ENCODE measurements around the gene ITPRID1. TPM values are rescaled to one million over a fixed set of nuclear protein-coding genes. Genes with fewer than 3 reads are reported as not detected.

Gene ITPRID1
- total RNA-seq, 1 donor from 2014 or later: not detected

DNA sequence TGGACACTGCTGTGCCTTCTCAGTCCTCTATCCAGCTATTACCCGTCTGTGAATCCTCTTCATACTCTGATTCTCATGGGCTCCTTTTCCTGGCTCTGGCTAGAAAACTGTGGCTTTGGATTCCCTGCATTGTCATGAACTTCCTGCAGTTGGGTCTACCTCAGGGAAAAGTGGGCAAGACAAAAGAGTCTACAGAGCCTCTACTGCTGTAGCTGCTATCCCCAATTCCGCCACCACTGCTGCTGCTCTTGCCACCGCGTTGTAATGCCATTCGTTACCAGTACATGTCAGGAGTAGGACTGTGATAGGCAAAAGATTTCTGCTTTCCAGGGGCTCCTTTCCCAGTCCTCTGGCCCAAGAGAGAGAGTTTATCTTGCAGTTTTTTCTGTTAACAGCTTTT, 149.2 kb downstream of the ITPRID1 start:
- DNase-seq: no peak
- H3K4me3 ChIP-seq: no peak overlapping the region
- intact Hi-C loops (cut with micrococcal nuclease): no loop called here
- H3K27ac ChIP-seq (replicated peaks): no peak overlapping the region
- TF ChIP-seq, protein P1, sequence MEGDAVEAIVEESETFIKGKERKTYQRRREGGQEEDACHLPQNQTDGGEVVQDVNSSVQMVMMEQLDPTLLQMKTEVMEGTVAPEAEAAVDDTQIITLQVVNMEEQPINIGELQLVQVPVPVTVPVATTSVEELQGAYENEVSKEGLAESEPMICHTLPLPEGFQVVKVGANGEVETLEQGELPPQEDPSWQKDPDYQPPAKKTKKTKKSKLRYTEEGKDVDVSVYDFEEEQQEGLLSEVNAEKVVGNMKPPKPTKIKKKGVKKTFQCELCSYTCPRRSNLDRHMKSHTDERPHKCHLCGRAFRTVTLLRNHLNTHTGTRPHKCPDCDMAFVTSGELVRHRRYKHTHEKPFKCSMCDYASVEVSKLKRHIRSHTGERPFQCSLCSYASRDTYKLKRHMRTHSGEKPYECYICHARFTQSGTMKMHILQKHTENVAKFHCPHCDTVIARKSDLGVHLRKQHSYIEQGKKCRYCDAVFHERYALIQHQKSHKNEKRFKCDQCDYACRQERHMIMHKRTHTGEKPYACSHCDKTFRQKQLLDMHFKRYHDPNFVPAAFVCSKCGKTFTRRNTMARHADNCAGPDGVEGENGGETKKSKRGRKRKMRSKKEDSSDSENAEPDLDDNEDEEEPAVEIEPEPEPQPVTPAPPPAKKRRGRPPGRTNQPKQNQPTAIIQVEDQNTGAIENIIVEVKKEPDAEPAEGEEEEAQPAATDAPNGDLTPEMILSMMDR (IDR thresholded peaks at IDR 0.05; ENCODE audit: borderline replicate concordance): no peak
- H3K4me1 ChIP-seq: no peaks in the 10 kb centered on the region
- no peaks in the 10 kb centered on the region for H3K9me3 ChIP-seq (replicated peaks)
- no peaks in the 10 kb centered on the region for H3K27me3 ChIP-seq (ENCODE audit: low read depth)
- no peaks in the 10 kb centered on the region for H3K36me3 ChIP-seq

DNA sequence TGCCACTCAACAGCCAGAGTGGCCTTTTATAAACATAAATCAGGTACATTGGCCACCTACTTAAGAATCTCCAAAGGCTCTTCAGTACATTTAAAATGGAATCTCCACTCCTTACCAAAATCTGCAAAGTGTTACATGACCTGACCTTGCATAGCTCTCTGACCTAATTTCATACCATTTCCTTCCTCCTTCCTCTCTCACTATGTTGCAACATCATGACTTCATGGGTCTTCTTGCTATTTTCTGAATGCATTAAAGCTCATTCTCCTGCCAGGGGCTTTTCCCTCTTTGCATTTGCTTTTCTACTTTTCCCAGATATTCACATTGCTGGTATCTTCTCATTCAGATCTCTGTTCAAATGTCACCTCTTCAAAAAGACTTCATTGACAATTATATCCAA, 151.0 kb downstream of the ITPRID1 start:
- DNase-seq: no peak
- TF ChIP-seq, protein P1 (IDR thresholded peaks at IDR 0.05; ENCODE audit: borderline replicate concordance): no peak
- no peaks in the 10 kb centered on the region for H3K36me3 ChIP-seq
- H3K27me3 ChIP-seq (ENCODE audit: low read depth): no peaks in the 10 kb centered on the region
- H3K9me3 ChIP-seq (replicated peaks): no peaks in the 10 kb centered on the region
- intact Hi-C loops (cut with micrococcal nuclease): no loop called here
- no peak overlapping the region for H3K27ac ChIP-seq (replicated peaks)
- no peaks in the 10 kb centered on the region for H3K4me1 ChIP-seq
- no peak overlapping the region for H3K4me3 ChIP-seq

DNA sequence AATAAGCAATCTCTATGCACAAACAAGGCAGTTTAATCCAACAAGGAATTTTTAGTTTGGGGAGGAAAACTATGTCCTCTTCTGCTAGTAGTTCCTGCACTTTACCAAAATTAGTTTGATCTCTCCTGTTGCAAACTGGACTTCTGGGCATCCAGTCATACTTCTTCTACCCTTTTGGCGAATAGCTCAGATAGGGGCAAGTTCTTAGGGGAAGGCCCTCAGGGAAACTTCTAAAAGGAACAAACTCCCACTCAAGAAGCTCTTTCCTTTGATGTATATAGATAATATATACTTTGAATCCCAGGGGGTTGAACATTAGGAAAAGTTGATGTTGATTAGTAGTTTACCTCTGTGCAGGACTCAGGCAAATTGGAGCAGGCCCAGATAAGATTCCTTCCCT, 151.7 kb downstream of the ITPRID1 start:
- no peaks in the 10 kb centered on the region for H3K27me3 ChIP-seq (ENCODE audit: low read depth)
- no peaks in the 10 kb centered on the region for H3K36me3 ChIP-seq
- TF ChIP-seq, protein P1 (IDR thresholded peaks at IDR 0.05; ENCODE audit: borderline replicate concordance): no peak
- no peaks in the 10 kb centered on the region for H3K9me3 ChIP-seq (replicated peaks)
- no peak overlapping the region for H3K4me3 ChIP-seq
- no peaks in the 10 kb centered on the region for H3K4me1 ChIP-seq
- intact Hi-C loops (cut with micrococcal nuclease): no loop called here
- H3K27ac ChIP-seq (replicated peaks): no peak overlapping the region
- DNase-seq: no peak

DNA sequence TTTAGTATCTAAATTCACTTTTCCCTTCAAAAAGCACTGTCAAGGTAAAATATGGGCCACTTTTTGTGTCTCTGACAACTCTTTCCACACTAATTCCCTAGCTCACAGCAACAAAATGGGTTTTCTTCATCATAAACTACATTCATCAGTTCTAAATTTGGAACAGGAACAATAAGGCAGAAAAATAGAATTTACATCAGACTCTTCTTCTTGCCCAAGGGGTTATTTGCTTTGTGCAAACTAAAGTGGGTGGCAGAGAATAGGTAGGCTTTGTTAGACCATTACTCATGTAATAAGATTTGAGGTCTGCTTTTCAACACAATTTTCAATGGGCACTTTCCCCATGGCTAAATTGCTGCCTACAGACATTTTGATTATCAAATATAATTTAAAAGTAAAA, 155.6 kb downstream of the ITPRID1 start:
- Histone ChIP-seq H3K27me3 (ENCODE audit: low read depth) (no peaks in the 10 kb centered on the region), H3K27ac (replicated peaks) (no peak overlapping the region), H3K36me3 (no peaks in the 10 kb centered on the region), H3K4me3 (no peak overlapping the region), H3K4me1 (no peaks in the 10 kb centered on the region), H3K9me3 (replicated peaks) (no peaks in the 10 kb centered on the region)
- DNase-seq: no peak
- intact Hi-C loops (cut with micrococcal nuclease): no loop called here
- TF ChIP-seq, protein P1 (IDR thresholded peaks at IDR 0.05; ENCODE audit: borderline replicate concordance): no peak

DNA sequence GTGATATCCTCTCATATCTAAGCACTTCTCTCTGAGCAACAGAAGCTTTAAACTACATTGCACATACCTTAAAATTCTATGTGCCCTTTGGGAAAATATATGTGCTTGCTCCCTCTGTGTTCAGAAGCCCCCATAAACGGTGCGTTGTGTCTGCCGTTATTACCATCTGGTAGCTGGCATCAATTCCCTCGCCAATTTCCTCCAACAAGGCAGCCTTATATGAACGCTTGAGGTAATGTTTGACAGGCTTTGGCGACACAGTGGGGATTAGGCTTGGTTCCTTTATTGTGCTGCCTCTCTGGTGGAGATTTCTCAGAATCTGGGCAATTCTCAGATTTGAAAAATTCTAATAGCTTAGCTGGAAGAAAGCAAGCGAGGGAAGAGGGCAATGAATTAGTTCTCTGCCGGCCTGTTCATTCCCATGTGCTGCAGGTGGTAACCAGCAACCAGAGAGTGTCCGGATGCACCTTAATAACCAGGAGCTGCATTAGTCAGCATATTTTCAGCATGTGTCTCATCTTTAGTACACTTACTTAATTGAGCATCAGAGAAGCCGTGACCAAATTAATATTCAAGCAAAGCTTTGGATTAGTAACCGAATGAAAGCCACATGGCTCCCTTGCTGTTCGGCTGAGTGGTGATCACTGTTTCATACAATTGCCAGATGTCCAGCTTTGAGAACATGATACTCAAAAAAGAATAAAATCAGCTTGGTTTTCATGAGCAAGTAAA, 165.8 kb downstream of the ITPRID1 start:
- DNase-seq: no peak
- Histone ChIP-seq H3K36me3 (no peaks in the 10 kb centered on the region), H3K4me3 (no peak overlapping the region), H3K27me3 (ENCODE audit: low read depth) (no peaks in the 10 kb centered on the region), H3K4me1 (no peaks in the 10 kb centered on the region), H3K27ac (replicated peaks) (no peak overlapping the region), H3K9me3 (replicated peaks) (no peaks in the 10 kb centered on the region)
- TF ChIP-seq, protein P1 (IDR thresholded peaks at IDR 0.05; ENCODE audit: borderline replicate concordance): no peak
- intact Hi-C loops (cut with micrococcal nuclease): no loop called here
